Suprapubic skin (tissue), 3 donors: ENCODE measurements around the gene WDR37.

Experiments
- CTCF ChIP-seq, 2 donors: fragments of 200-600 bp in 1 of 2; fragments of 450-650 bp in 1 of 2; sonication (generic) in 1 of 2; IDR thresholded peaks; one replicate each; pipeline ENCODE4 v1.5.1; 2016 to 2019; ENCODE audit warnings: antibody characterized with exemption in 2 of 2, mild to moderate bottlenecking in 1 of 2, moderate library complexity in 1 of 2
- POLR2A ChIP-seq, 2 donors: fragments of 450-650 bp; IDR thresholded peaks; one replicate each; pipeline ENCODE4 v1.6.1; 2017; ENCODE audit warnings: antibody characterized with exemption in 2 of 2, mild to moderate bottlenecking in 2 of 2, moderate library complexity in 2 of 2

- TF ChIP-seq CTCF (IDR thresholded peaks at IDR 0.05) (no peak), POLR2A (IDR thresholded peaks at IDR 0.05) (no peak)
Observed at GRCh38 chr10:1107679-1108078, 51.5 kb downstream of the WDR37 start.
